Stimulated activated memory B cell treated with anti-CD40 and anti-IgM and Interleukin-4, amounts not matched to agents 10 μg/mL and 1 μg/mL and 100 μg/mL, for 72 hours (primary cell): ENCODE data around the gene FAM89A.
"Not testable (repeated sequence)": the region's sequence is repeated elsewhere in the genome, so short reads cannot be mapped to it uniquely, and the experiment has no call there.

Experiments used
- ATAC-seq: fragments of 150-1000 bp; cut with Tn5 transposase; 2 replicates; pipeline ENCODE4 v1.10.0; 2021
- H3K27ac Mint-ChIP-seq: one replicate; pipeline ENCODE4 v1.8.0; 2022; ENCODE audit warnings: mild to moderate bottlenecking, mixed read lengths
- H3K27me3 Mint-ChIP-seq: one replicate; pipeline ENCODE4 v1.8.0; 2022; ENCODE audit warnings: mixed read lengths
- H3K36me3 Mint-ChIP-seq: one replicate; pipeline ENCODE4 v1.8.0; 2022; ENCODE audit warnings: mixed read lengths
- H3K4me1 Mint-ChIP-seq: one replicate; pipeline ENCODE4 v1.8.0; 2022; ENCODE audit warnings: mixed read lengths
- H3K4me3 Mint-ChIP-seq: one replicate; pipeline ENCODE4 v1.8.0; 2022; ENCODE audit warnings: mild to moderate bottlenecking, moderate library complexity, mixed read lengths
- H3K9me3 Mint-ChIP-seq: one replicate; pipeline ENCODE4 v1.8.0; 2022; ENCODE audit warnings: mixed read lengths

FAM89A gene

GRCh38 chr1:231028682-231029081 is 11.4 kb downstream of the FAM89A start:
- H3K4me1 Mint-ChIP-seq, result peaks cover 6% of the 10 kb centered on the region
- H3K9me3 Mint-ChIP-seq, result no peaks in the 10 kb centered on the region
- no peaks in the 10 kb centered on the region for H3K27me3 Mint-ChIP-seq
- no peaks in the 10 kb centered on the region for H3K36me3 Mint-ChIP-seq
- no peak for ATAC-seq
- no peak overlapping the region for H3K27ac Mint-ChIP-seq
- no peak overlapping the region for H3K4me3 Mint-ChIP-seq

DNA sequence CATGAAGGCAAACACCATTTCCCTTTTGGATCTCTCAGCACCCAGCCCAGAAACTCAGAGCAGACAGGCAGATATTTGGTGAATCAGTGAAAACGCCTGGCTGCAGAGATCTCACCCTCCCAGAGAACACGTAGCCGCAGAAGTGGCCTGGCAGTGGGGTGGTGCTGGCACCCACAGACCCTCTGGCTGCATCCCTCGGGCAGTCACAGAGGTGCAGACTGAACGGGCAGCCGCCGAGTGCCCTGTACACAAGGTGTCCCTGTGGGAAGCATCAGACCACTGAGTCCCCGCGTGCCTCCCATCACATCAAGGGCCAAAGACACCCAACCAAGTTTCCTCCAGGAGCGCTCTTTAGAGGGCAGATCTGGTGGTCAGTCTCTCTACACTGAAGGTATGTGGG is 12.1 kb downstream of the FAM89A start:
- Mint-ChIP-seq H3K27ac (no peak overlapping the region), H3K4me3 (no peak overlapping the region), H3K36me3 (no peaks in the 10 kb centered on the region), H3K27me3 (no peaks in the 10 kb centered on the region), H3K4me1 (peaks cover 5% of the 10 kb centered on the region), H3K9me3 (no peaks in the 10 kb centered on the region)
- no peak for ATAC-seq

DNA sequence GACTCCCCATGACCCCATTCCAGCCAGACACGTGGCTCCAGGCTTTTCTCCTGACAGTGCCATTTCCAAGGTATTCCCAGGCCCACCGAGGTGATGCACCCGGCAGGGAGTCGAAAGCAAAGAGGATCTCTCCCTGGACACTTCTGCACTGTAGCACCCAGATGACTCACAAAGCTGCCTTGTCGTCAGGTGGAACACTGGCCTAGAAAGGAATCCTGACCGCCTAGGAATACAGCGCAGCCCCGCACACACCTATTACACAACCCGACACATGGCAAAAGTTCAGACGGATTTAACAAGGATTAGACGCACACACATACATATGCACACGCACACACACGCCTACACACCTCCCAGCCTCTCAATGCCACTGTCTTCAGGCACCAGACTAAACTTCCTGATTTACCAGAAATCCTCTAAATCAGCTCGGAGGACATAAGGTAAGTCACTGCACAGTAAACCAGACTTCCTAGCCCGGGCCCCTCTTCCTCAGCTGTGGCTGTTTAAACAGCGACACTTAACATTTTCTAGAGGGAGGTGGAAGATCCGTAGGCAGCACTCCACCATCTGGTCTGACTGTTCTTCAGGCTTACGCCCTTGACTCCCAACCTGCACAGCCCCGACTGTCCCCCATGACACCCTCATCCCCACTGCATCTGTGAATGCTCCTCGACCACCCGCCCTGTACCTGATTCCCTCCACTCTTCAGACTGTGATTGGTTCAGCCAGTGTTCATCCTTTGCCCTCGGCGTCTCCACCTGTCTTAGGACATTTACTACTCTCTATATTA is 12.7 kb downstream of the FAM89A start:
- no peak for ATAC-seq

GRCh38 chr1:231026576-231026975 is 13.5 kb downstream of the FAM89A start:
- Mint-ChIP-seq H3K36me3 (no peaks in the 10 kb centered on the region), H3K9me3 (no peaks in the 10 kb centered on the region), H3K27me3 (no peaks in the 10 kb centered on the region), H3K4me3 (no peak overlapping the region), H3K27ac (no peak overlapping the region), H3K4me1 (no peaks in the 10 kb centered on the region)
- no peak for ATAC-seq

More for the DNA sequence above, 12.7 kb downstream of the FAM89A start:
- Mint-ChIP-seq H3K27me3 (no peaks in the 10 kb centered on the region), H3K9me3 (no peaks in the 10 kb centered on the region), H3K4me1 (no peaks in the 10 kb centered on the region), H3K36me3 (no peaks in the 10 kb centered on the region), H3K4me3 (no peak overlapping the region), H3K27ac (no peak overlapping the region)

DNA sequence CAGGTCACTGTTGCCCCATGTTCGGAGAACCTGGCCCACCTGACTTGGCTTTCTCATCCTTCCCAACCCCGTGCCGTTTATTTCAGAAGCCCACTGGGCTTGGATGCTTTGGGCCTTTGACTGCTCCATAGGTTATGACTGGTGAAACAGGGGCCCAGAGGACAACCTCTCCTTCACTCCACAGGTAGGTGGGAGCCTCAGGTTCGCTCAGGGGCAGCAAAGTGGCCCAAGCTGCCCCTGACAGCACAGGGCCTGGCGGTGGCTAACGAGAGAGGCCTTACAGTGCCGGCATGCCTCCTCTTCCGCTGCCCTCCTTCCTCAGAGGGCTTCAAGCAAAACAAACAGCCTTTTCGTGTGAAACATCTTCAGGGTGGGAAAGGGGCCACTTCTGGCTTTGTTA is 16.9 kb downstream of the FAM89A start:
- no peak overlapping the region for H3K4me3 Mint-ChIP-seq
- no peak for ATAC-seq
- no peaks in the 10 kb centered on the region for H3K27me3 Mint-ChIP-seq
- peaks cover 11% of the 10 kb centered on the region for H3K36me3 Mint-ChIP-seq
- H3K4me1 Mint-ChIP-seq, result no peaks in the 10 kb centered on the region
- H3K9me3 Mint-ChIP-seq, result no peaks in the 10 kb centered on the region
- no peak overlapping the region for H3K27ac Mint-ChIP-seq

GRCh38 chr1:231022543-231022942 is 17.5 kb downstream of the FAM89A start:
- H3K27ac Mint-ChIP-seq, H3K9me3 Mint-ChIP-seq, H3K27me3 Mint-ChIP-seq, H3K4me1 Mint-ChIP-seq, ATAC-seq, H3K4me3 Mint-ChIP-seq: not testable (repeated sequence)
- H3K36me3 Mint-ChIP-seq, result peaks cover 14% of the 10 kb centered on the region

GRCh38 chr1:231021540-231022031 is 18.5 kb downstream of the FAM89A start:
- Mint-ChIP-seq H3K27ac (no peak overlapping the region), H3K4me3 (no peak overlapping the region), H3K9me3 (no peaks in the 10 kb centered on the region), H3K27me3 (no peaks in the 10 kb centered on the region), H3K36me3 (peaks cover 14% of the 10 kb centered on the region), H3K4me1 (no peaks in the 10 kb centered on the region)
- no peak for ATAC-seq

- no peak for ATAC-seq
- H3K27me3 Mint-ChIP-seq, result no peaks in the 10 kb centered on the region
- peaks cover 14% of the 10 kb centered on the region for H3K36me3 Mint-ChIP-seq
- H3K4me1 Mint-ChIP-seq, result no peaks in the 10 kb centered on the region
- no peak overlapping the region for H3K27ac Mint-ChIP-seq
- H3K4me3 Mint-ChIP-seq, result no peak overlapping the region
- no peaks in the 10 kb centered on the region for H3K9me3 Mint-ChIP-seq
Measured at GRCh38 chr1:231020816-231021215, 19.2 kb downstream of the FAM89A start.

GRCh38 chr1:231020139-231020601 is 19.9 kb downstream of the FAM89A start:
- ATAC-seq, result peak; percentile 47
- peak overlapping the region; percentile 58 for H3K4me3 Mint-ChIP-seq
- no peaks in the 10 kb centered on the region for H3K27me3 Mint-ChIP-seq
- no peaks in the 10 kb centered on the region for H3K9me3 Mint-ChIP-seq
- no peaks in the 10 kb centered on the region for H3K4me1 Mint-ChIP-seq
- H3K36me3 Mint-ChIP-seq, result peaks cover 14% of the 10 kb centered on the region
- peak overlapping the region; percentile 19 for H3K27ac Mint-ChIP-seq

DNA sequence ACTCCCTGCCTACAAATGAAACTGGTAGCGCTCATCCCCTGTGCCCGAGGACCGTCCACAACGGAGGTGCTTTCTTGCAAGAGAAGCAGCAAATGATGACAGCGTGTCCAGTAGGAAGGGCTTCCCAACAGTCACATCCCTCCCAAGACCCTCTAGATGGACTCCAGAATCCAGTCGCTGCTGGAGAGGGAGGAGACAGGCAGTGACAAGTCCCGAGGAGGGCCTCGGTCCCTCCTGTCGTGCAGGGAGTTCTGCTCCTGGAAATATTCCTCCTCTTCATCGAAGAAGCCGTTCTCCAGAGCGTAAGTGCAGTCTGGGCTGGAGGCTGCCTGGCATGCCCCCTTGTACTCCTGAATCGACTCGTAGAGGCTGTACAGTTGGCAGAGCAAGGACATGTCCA is 20.3 kb downstream of the FAM89A start:
- peaks cover 14% of the 10 kb centered on the region for H3K36me3 Mint-ChIP-seq
- H3K4me3 Mint-ChIP-seq, result no peak overlapping the region
- no peak for ATAC-seq
- peak overlapping the region; percentile 19 for H3K27ac Mint-ChIP-seq
- H3K9me3 Mint-ChIP-seq, result no peaks in the 10 kb centered on the region
- no peaks in the 10 kb centered on the region for H3K27me3 Mint-ChIP-seq
- no peaks in the 10 kb centered on the region for H3K4me1 Mint-ChIP-seq

- Mint-ChIP-seq H3K36me3 (peaks cover 14% of the 10 kb centered on the region), H3K9me3 (no peaks in the 10 kb centered on the region), H3K4me3 (no peak overlapping the region), H3K4me1 (no peaks in the 10 kb centered on the region), H3K27me3 (no peaks in the 10 kb centered on the region), H3K27ac (no peak overlapping the region)
- no peak for ATAC-seq
Measured at GRCh38 chr1:231016966-231017365, 23.1 kb downstream of the FAM89A start.

GRCh38 chr1:231016234-231016633 is 23.8 kb downstream of the FAM89A start:
- no peak for ATAC-seq
- Mint-ChIP-seq H3K27me3 (no peaks in the 10 kb centered on the region), H3K9me3 (no peaks in the 10 kb centered on the region), H3K4me3 (no peak overlapping the region), H3K36me3 (peaks cover 14% of the 10 kb centered on the region), H3K4me1 (no peaks in the 10 kb centered on the region), H3K27ac (no peak overlapping the region)

GRCh38 chr1:231013391-231014015 is 26.6 kb downstream of the FAM89A start:
- Mint-ChIP-seq H3K4me3 (no peak overlapping the region), H3K4me1 (no peaks in the 10 kb centered on the region), H3K27ac (no peak overlapping the region), H3K36me3 (peaks cover 7% of the 10 kb centered on the region), H3K27me3 (no peaks in the 10 kb centered on the region), H3K9me3 (no peaks in the 10 kb centered on the region)
- ATAC-seq, result no peak

- H3K9me3 Mint-ChIP-seq, result peaks cover 4% of the 10 kb centered on the region
- H3K4me1 Mint-ChIP-seq, result no peaks in the 10 kb centered on the region
- H3K36me3 Mint-ChIP-seq, result no peaks in the 10 kb centered on the region
Measured at GRCh38 chr1:231011963-231012362, 28.1 kb downstream of the FAM89A start.

GRCh38 chr1:231011360-231011759 is 28.7 kb downstream of the FAM89A start:
- no peak overlapping the region for H3K4me3 Mint-ChIP-seq
- H3K4me1 Mint-ChIP-seq, result no peaks in the 10 kb centered on the region
- peaks cover 5% of the 10 kb centered on the region for H3K9me3 Mint-ChIP-seq
- H3K36me3 Mint-ChIP-seq, result no peaks in the 10 kb centered on the region
- H3K27ac Mint-ChIP-seq, result no peak overlapping the region
- ATAC-seq, result no peak
- no peaks in the 10 kb centered on the region for H3K27me3 Mint-ChIP-seq

More at GRCh38 chr1:231011963-231012362, 28.1 kb downstream of the FAM89A start:
- no peak overlapping the region for H3K4me3 Mint-ChIP-seq
- H3K27me3 Mint-ChIP-seq, result no peaks in the 10 kb centered on the region
- no peak overlapping the region for H3K27ac Mint-ChIP-seq
- no peak for ATAC-seq

GRCh38 chr1:231007535-231007934 is 32.5 kb downstream of the FAM89A start:
- Mint-ChIP-seq H3K36me3 (peaks cover 24% of the 10 kb centered on the region), H3K9me3 (peaks cover 31% of the 10 kb centered on the region)
- H3K27me3 Mint-ChIP-seq, H3K4me1 Mint-ChIP-seq, ATAC-seq, H3K27ac Mint-ChIP-seq, H3K4me3 Mint-ChIP-seq: not testable (repeated sequence)
